DOHH2 (cell line): ENCODE measurements around the gene MRPL10.

Source experiments
- H3F3A ChIP-seq: fragments of 200-600 bp; sonication (generic), shearing (Covaris generic); 2 replicates; pipeline ENCODE4 v1.6.0; 2016; ENCODE audit warnings: antibody characterized with exemption, mild to moderate bottlenecking; ENCODE audit not compliant: control insufficient read depth, insufficient read depth
- H3K27ac ChIP-seq: fragments of 200-600 bp; sonication (generic); 2 replicates; pipeline ENCODE4 v1.5.1; 2014; ENCODE audit warnings: low read depth, mild to moderate bottlenecking, low read length, moderate library complexity
- H3K27me3 ChIP-seq: fragments of 200-600 bp; sonication (generic); 2 replicates; pipeline ENCODE4 v1.6.1; 2014; ENCODE audit warnings: mild to moderate bottlenecking, low read length, mixed read lengths; ENCODE audit not compliant: control insufficient read depth
- H3K36me3 ChIP-seq: fragments of 200-600 bp; sonication (generic); 2 replicates; pipeline ENCODE4 v1.6.1; 2014; ENCODE audit warnings: mild to moderate bottlenecking, low read length, moderate library complexity, mixed read lengths; ENCODE audit not compliant: control insufficient read depth
- H3K4me1 ChIP-seq: fragments of 200-600 bp; sonication (generic); 2 replicates; pipeline ENCODE4 v1.6.1; 2014; ENCODE audit warnings: mild to moderate bottlenecking, low read length, mixed read lengths; ENCODE audit not compliant: control insufficient read depth
- H3K4me2 ChIP-seq: fragments of 200-600 bp; sonication (generic); 2 replicates; pipeline ENCODE4 v1.6.0; 2014; ENCODE audit warnings: mild to moderate bottlenecking, low read length, moderate library complexity
- H3K4me3 ChIP-seq: fragments of 200-600 bp; sonication (generic); 2 replicates; pipeline ENCODE4 v1.5.1; 2014; ENCODE audit warnings: mild to moderate bottlenecking, low read length, mixed read lengths
- H3K79me2 ChIP-seq: fragments of 200-600 bp; sonication (generic); 2 replicates; pipeline ENCODE4 v1.6.1; 2014; ENCODE audit warnings: mild to moderate bottlenecking, low read length, mixed read lengths; ENCODE audit not compliant: control insufficient read depth
- H3K9me2 ChIP-seq: fragments of 200-600 bp; sonication (generic); replicated peaks from 2 replicates; pipeline ENCODE4 v1.6.1; 2014; ENCODE audit warnings: mild to moderate bottlenecking, low read length, mixed read lengths; ENCODE audit not compliant: control insufficient read depth
- H3K9me3 ChIP-seq: fragments of 200-600 bp; sonication (generic); 2 replicates; pipeline ENCODE4 v1.6.1; 2014; ENCODE audit warnings: antibody characterized with exemption, low read length, mixed read lengths; ENCODE audit not compliant: control insufficient read depth, insufficient read depth
- H4K20me1 ChIP-seq: fragments of 200-600 bp; sonication (generic); 2 replicates; pipeline ENCODE4 v1.6.0; 2014; ENCODE audit warnings: low read depth, mild to moderate bottlenecking, antibody characterized with exemption, low read length, moderate library complexity; ENCODE audit not compliant: control insufficient read depth, insufficient read depth
- EZH2phosphoT487 ChIP-seq: fragments of 200-600 bp; sonication (generic); IDR thresholded peaks from 2 replicates; pipeline ENCODE4 v1.6.1; 2017; ENCODE audit warnings: borderline replicate concordance, mild to moderate bottlenecking, antibody characterized with exemption, low read length, moderate library complexity, mixed read lengths
- TF ChIP-seq, protein P1 (sequence below): fragments of 200-600 bp; sonication (generic); IDR thresholded peaks from one replicate; pipeline ENCODE4 v1.5.1; 2014; ENCODE audit warnings: antibody characterized with exemption, mild to moderate bottlenecking, low read depth, low read length; ENCODE audit not compliant: poor library complexity, severe bottlenecking

The MRPL10 gene

DNA sequence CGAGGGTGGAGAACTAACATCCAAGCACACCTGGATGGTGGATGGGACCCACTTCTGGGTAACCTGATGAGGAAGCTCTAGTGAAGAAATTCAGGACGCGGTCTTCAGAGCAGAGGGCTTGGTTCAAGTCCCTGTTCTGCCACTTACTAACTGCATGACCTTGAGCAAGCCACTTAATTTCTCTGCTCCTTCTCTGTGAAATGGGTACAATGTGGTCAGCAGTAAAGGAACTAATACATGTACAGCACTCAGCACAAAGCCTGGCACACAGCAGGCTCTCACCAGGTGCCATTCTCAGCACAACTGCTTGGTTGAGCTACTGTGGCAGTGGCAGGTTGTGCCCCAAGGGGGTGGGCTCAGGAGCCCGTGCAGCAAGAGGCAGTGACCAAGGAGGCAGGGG, 7.8 kb downstream of the MRPL10 start:
- H3K27ac ChIP-seq = no peak overlapping the region
- H3K27me3 ChIP-seq = no peaks in the 10 kb centered on the region
- H3K4me1 ChIP-seq = peaks cover 15% of the 10 kb centered on the region
- no peak overlapping the region for H3K4me2 ChIP-seq
- no peaks in the 10 kb centered on the region for H4K20me1 ChIP-seq
- H3K9me2 ChIP-seq = no peaks in the 10 kb centered on the region
- peaks cover 37% of the 10 kb centered on the region for H3K36me3 ChIP-seq
- no peaks in the 10 kb centered on the region for H3K9me3 ChIP-seq
- peaks cover 13% of the 10 kb centered on the region for H3K79me2 ChIP-seq
- H3K4me3 ChIP-seq = no peak overlapping the region
- no peaks in the 10 kb centered on the region for H3F3A ChIP-seq
- TF ChIP-seq EZH2phosphoT487 = no peak
- TF ChIP-seq, protein P1, sequence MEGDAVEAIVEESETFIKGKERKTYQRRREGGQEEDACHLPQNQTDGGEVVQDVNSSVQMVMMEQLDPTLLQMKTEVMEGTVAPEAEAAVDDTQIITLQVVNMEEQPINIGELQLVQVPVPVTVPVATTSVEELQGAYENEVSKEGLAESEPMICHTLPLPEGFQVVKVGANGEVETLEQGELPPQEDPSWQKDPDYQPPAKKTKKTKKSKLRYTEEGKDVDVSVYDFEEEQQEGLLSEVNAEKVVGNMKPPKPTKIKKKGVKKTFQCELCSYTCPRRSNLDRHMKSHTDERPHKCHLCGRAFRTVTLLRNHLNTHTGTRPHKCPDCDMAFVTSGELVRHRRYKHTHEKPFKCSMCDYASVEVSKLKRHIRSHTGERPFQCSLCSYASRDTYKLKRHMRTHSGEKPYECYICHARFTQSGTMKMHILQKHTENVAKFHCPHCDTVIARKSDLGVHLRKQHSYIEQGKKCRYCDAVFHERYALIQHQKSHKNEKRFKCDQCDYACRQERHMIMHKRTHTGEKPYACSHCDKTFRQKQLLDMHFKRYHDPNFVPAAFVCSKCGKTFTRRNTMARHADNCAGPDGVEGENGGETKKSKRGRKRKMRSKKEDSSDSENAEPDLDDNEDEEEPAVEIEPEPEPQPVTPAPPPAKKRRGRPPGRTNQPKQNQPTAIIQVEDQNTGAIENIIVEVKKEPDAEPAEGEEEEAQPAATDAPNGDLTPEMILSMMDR = no peak

DNA sequence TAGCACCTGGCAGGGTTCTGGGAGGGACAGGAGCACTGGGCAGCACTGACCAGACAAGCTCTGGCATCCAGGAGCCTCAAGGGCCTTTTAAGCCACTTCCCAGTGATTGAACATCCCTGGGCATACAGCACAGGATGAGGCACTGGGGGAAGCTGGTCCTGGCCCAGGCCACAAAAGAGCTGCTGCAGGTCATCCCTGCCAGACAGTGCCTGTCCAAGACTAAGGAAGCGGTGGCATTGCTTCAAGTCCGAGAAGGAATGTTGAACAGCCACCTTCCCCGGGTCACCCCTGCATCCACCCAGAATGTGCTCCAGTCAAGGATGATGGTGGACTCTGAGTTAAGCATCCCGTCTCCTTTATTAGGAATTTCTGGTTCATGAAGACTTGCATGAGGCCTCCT, 8.6 kb downstream of the MRPL10 start:
- H3K9me2 ChIP-seq = no peaks in the 10 kb centered on the region
- H3K9me3 ChIP-seq = no peaks in the 10 kb centered on the region
- peaks cover 9% of the 10 kb centered on the region for H3K79me2 ChIP-seq
- peaks cover 15% of the 10 kb centered on the region for H3K4me1 ChIP-seq
- H3K4me2 ChIP-seq = no peak overlapping the region
- peaks cover 36% of the 10 kb centered on the region for H3K36me3 ChIP-seq
- no peak overlapping the region for H3K27ac ChIP-seq
- no peaks in the 10 kb centered on the region for H3K27me3 ChIP-seq
- TF ChIP-seq, protein P1 = no peak
- TF ChIP-seq EZH2phosphoT487 = no peak
- H3K4me3 ChIP-seq = no peak overlapping the region
- H3F3A ChIP-seq = no peaks in the 10 kb centered on the region
- H4K20me1 ChIP-seq = no peaks in the 10 kb centered on the region

DNA sequence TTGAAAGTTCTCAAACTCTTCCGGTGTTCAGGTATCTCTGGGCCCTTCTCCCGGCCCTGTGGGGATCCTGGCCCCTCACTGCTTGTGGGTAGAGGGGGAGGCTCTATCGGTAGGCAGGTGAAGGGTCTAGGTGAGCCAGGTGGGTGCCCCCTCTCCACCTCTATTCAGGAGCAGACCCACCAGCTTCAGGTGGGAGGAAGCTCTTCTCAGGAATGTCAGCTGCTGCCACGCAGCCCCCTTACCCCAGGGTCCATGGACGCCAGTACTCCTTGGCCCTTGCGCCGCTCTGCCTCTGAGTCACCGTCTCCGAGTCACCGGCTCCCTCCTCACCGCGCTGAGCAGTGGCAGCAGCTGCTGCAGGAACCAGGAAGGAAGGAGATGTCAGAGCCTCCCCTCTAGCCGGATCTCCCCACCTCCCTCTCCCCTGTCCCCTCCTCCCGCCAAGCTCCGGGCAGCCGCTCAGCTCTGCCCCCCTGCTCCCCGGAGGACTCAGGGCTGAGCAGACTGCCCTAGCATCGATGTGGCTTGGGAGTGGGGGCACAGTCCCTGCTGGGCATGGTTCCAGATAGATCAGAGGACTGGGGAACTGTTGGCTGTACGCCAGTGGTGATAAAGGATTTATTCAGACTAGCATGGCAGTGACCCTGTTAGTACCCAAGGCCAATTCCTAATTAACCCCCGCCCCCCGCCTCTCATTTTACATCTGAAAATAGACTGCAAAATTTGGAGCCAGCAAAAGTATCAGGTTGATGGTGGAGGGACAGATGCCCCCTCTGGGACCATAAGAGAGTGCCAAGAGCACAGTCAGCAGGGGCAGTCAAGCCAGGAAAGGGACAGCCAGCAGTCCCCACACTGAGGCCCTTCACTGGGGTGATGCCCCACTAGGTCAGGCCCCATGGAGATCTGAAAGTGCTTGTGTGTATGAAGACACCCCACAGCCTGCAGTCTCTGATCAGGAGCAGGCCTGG, 9.6 kb downstream of the MRPL10 start, which contains the start of gene OSBPL7:
Gene OSBPL7, minus strand, starts transcription at position 371 of the 968 bp plus-strand sequence. CDS start 1,516 bp downstream, outside the sequence.
- H3F3A ChIP-seq = no peaks in the 10 kb centered on the region
- no peak for TF ChIP-seq EZH2phosphoT487
- TF ChIP-seq, protein P1 = peak; percentile 70
- peak within 1 kb of the TSS; percentile 84 for H3K4me2 ChIP-seq
- H3K4me3 ChIP-seq = peak within 1 kb of the TSS; percentile 93
- no peak within 1 kb of the TSS for H3K27ac ChIP-seq
- H3K9me3 ChIP-seq = no peaks in the 10 kb centered on the region
- peaks cover 29% of the 10 kb centered on the region for H3K36me3 ChIP-seq
- no peaks in the 10 kb centered on the region for H4K20me1 ChIP-seq
- peaks cover 15% of the 10 kb centered on the region for H3K4me1 ChIP-seq
- H3K79me2 ChIP-seq = peaks cover 9% of the 10 kb centered on the region
- H3K27me3 ChIP-seq = no peaks in the 10 kb centered on the region
- H3K9me2 ChIP-seq = no peaks in the 10 kb centered on the region
